Stimulated activated CD4-positive, alpha-beta T cell treated with anti-CD3 and anti-CD28 coated beads, Interleukin-4, amount 100 ng/mL, for 48 hours (primary cell): ENCODE measurements around the gene FCRL5.
"Not testable (repeated sequence)": the region's sequence is repeated elsewhere in the genome, so short reads cannot be mapped to it uniquely, and the experiment has no call there.

Source experiments
- DNase-seq, 2 donors: peaks; one replicate each; pipeline ENCODE4 v3.0.0-alpha.2; 2020; ENCODE audit warnings: low read depth in 2 of 2

The FCRL5 gene

GRCh38 chr1:157487504-157487903 lies 64.8 kb downstream of the FCRL5 start:
- no peak for DNase-seq

GRCh38 chr1:157487096-157487495 lies 65.2 kb downstream of the FCRL5 start:
- no peak for DNase-seq

- not testable (repeated sequence) for DNase-seq
Measured at GRCh38 chr1:157486400-157486799, 65.9 kb downstream of the FCRL5 start.

- no peak for DNase-seq
Measured at GRCh38 chr1:157485793-157486192, 66.5 kb downstream of the FCRL5 start.

- DNase-seq, result no peak
Measured at GRCh38 chr1:157484573-157484972, 67.7 kb downstream of the FCRL5 start.

GRCh38 chr1:157483635-157484034 lies 68.7 kb downstream of the FCRL5 start:
- DNase-seq, result no peak

- DNase-seq, result no peak
Measured at GRCh38 chr1:157482717-157483116, 69.6 kb downstream of the FCRL5 start.

GRCh38 chr1:157482174-157482573 lies 70.1 kb downstream of the FCRL5 start:
- DNase-seq, result no peak

- no peak for DNase-seq
Measured at GRCh38 chr1:157478030-157478429, 74.3 kb downstream of the FCRL5 start.

- DNase-seq, result no peak
Measured at GRCh38 chr1:157477419-157477818, 74.9 kb downstream of the FCRL5 start.

- no peak for DNase-seq
Measured at GRCh38 chr1:157472959-157473358, 79.4 kb downstream of the FCRL5 start.

GRCh38 chr1:157472056-157472701 lies 80.1 kb downstream of the FCRL5 start:
- no peak for DNase-seq

GRCh38 chr1:157471531-157471930 lies 80.8 kb downstream of the FCRL5 start:
- DNase-seq, result no peak

- no peak for DNase-seq
Measured at GRCh38 chr1:157469752-157470675, 82.3 kb downstream of the FCRL5 start.

GRCh38 chr1:157469300-157469699 lies 83.0 kb downstream of the FCRL5 start:
- DNase-seq, result no peak

GRCh38 chr1:157466011-157466410 lies 86.3 kb downstream of the FCRL5 start:
- no peak for DNase-seq
